DOHH2 (cell line): Measurements from ENCODE around the gene ADAM19.

Experiments used
- H3F3A ChIP-seq: fragments of 200-600 bp; sonication (generic), shearing (Covaris generic); 2 replicates; pipeline ENCODE4 v1.6.0; 2016; ENCODE audit warnings: antibody characterized with exemption, mild to moderate bottlenecking; ENCODE audit not compliant: control insufficient read depth, insufficient read depth
- H3K27ac ChIP-seq: fragments of 200-600 bp; sonication (generic); 2 replicates; pipeline ENCODE4 v1.5.1; 2014; ENCODE audit warnings: low read depth, mild to moderate bottlenecking, low read length, moderate library complexity
- H3K27me3 ChIP-seq: fragments of 200-600 bp; sonication (generic); 2 replicates; pipeline ENCODE4 v1.6.1; 2014; ENCODE audit warnings: mild to moderate bottlenecking, low read length, mixed read lengths; ENCODE audit not compliant: control insufficient read depth
- H3K36me3 ChIP-seq: fragments of 200-600 bp; sonication (generic); 2 replicates; pipeline ENCODE4 v1.6.1; 2014; ENCODE audit warnings: mild to moderate bottlenecking, low read length, moderate library complexity, mixed read lengths; ENCODE audit not compliant: control insufficient read depth
- H3K4me1 ChIP-seq: fragments of 200-600 bp; sonication (generic); 2 replicates; pipeline ENCODE4 v1.6.1; 2014; ENCODE audit warnings: mild to moderate bottlenecking, low read length, mixed read lengths; ENCODE audit not compliant: control insufficient read depth
- H3K4me2 ChIP-seq: fragments of 200-600 bp; sonication (generic); 2 replicates; pipeline ENCODE4 v1.6.0; 2014; ENCODE audit warnings: mild to moderate bottlenecking, low read length, moderate library complexity
- H3K4me3 ChIP-seq: fragments of 200-600 bp; sonication (generic); 2 replicates; pipeline ENCODE4 v1.5.1; 2014; ENCODE audit warnings: mild to moderate bottlenecking, low read length, mixed read lengths
- H3K79me2 ChIP-seq: fragments of 200-600 bp; sonication (generic); 2 replicates; pipeline ENCODE4 v1.6.1; 2014; ENCODE audit warnings: mild to moderate bottlenecking, low read length, mixed read lengths; ENCODE audit not compliant: control insufficient read depth
- H3K9me2 ChIP-seq: fragments of 200-600 bp; sonication (generic); replicated peaks from 2 replicates; pipeline ENCODE4 v1.6.1; 2014; ENCODE audit warnings: mild to moderate bottlenecking, low read length, mixed read lengths; ENCODE audit not compliant: control insufficient read depth
- H3K9me3 ChIP-seq: fragments of 200-600 bp; sonication (generic); 2 replicates; pipeline ENCODE4 v1.6.1; 2014; ENCODE audit warnings: antibody characterized with exemption, low read length, mixed read lengths; ENCODE audit not compliant: control insufficient read depth, insufficient read depth
- H4K20me1 ChIP-seq: fragments of 200-600 bp; sonication (generic); 2 replicates; pipeline ENCODE4 v1.6.0; 2014; ENCODE audit warnings: low read depth, mild to moderate bottlenecking, antibody characterized with exemption, low read length, moderate library complexity; ENCODE audit not compliant: control insufficient read depth, insufficient read depth
- EZH2phosphoT487 ChIP-seq: fragments of 200-600 bp; sonication (generic); IDR thresholded peaks from 2 replicates; pipeline ENCODE4 v1.6.1; 2017; ENCODE audit warnings: borderline replicate concordance, mild to moderate bottlenecking, antibody characterized with exemption, low read length, moderate library complexity, mixed read lengths
- TF ChIP-seq, protein P1 (sequence below): fragments of 200-600 bp; sonication (generic); IDR thresholded peaks from one replicate; pipeline ENCODE4 v1.5.1; 2014; ENCODE audit warnings: antibody characterized with exemption, mild to moderate bottlenecking, low read depth, low read length; ENCODE audit not compliant: poor library complexity, severe bottlenecking

Gene ADAM19

GRCh38 chr5:157486861-157487260 lies 88.7 kb downstream of the ADAM19 start:
- TF ChIP-seq, protein P1, sequence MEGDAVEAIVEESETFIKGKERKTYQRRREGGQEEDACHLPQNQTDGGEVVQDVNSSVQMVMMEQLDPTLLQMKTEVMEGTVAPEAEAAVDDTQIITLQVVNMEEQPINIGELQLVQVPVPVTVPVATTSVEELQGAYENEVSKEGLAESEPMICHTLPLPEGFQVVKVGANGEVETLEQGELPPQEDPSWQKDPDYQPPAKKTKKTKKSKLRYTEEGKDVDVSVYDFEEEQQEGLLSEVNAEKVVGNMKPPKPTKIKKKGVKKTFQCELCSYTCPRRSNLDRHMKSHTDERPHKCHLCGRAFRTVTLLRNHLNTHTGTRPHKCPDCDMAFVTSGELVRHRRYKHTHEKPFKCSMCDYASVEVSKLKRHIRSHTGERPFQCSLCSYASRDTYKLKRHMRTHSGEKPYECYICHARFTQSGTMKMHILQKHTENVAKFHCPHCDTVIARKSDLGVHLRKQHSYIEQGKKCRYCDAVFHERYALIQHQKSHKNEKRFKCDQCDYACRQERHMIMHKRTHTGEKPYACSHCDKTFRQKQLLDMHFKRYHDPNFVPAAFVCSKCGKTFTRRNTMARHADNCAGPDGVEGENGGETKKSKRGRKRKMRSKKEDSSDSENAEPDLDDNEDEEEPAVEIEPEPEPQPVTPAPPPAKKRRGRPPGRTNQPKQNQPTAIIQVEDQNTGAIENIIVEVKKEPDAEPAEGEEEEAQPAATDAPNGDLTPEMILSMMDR, result peak; percentile 6
- TF ChIP-seq EZH2phosphoT487, result no peak
- peaks cover 20% of the 10 kb centered on the region for H3F3A ChIP-seq
- H3K9me3 ChIP-seq, result no peaks in the 10 kb centered on the region
- H3K79me2 ChIP-seq, result peaks cover 16% of the 10 kb centered on the region
- peak overlapping the region; percentile 69 for H3K4me3 ChIP-seq
- no peaks in the 10 kb centered on the region for H4K20me1 ChIP-seq
- H3K27me3 ChIP-seq, result no peaks in the 10 kb centered on the region
- peaks cover 89% of the 10 kb centered on the region for H3K36me3 ChIP-seq
- H3K4me1 ChIP-seq, result peaks cover 87% of the 10 kb centered on the region
- H3K9me2 ChIP-seq, result no peaks in the 10 kb centered on the region
- H3K27ac ChIP-seq, result peak overlapping the region; percentile 99
- H3K4me2 ChIP-seq, result peak overlapping the region; percentile 94

DNA sequence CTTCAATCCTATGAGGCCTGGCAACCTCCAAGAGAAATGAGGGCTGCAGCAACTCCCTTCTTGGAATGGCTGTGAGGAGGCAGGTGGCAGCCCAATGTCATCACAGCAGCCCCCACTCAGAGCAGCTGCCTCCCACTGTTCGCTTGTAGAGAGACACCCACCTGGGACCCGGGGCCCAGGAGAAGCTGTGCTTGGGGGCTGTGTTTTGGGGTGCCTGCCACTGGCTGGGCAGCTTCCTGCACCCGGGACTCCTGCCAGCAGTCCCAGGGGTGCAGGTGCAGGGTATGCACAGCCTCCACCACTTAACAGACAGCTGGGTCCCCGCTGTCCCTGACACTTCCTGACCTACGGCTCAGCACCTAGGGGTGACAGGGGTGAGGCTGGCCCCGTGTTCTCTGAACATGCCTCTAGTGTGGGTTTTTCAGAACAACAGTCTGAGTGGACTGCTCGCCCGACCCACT lies 89.3 kb downstream of the ADAM19 start:
- Histone ChIP-seq H3K4me1 (peaks cover 87% of the 10 kb centered on the region), H3K4me3 (peak overlapping the region; percentile 69), H3K9me3 (no peaks in the 10 kb centered on the region), H3K9me2 (no peaks in the 10 kb centered on the region), H3K4me2 (peak overlapping the region; percentile 94), H3K27me3 (no peaks in the 10 kb centered on the region), H3K27ac (peak overlapping the region; percentile 99), H4K20me1 (no peaks in the 10 kb centered on the region), H3F3A (peaks cover 20% of the 10 kb centered on the region), H3K79me2 (peaks cover 16% of the 10 kb centered on the region), H3K36me3 (peaks cover 89% of the 10 kb centered on the region)
- TF ChIP-seq, protein P1, result no peak
- no peak for TF ChIP-seq EZH2phosphoT487

GRCh38 chr5:157485811-157486210 lies 89.8 kb downstream of the ADAM19 start:
- H3K4me2 ChIP-seq, result peak overlapping the region; percentile 94

More at GRCh38 chr5:157485811-157486210, 89.8 kb downstream of the ADAM19 start:
- H3K79me2 ChIP-seq, result peaks cover 16% of the 10 kb centered on the region
- peaks cover 20% of the 10 kb centered on the region for H3F3A ChIP-seq
- no peaks in the 10 kb centered on the region for H3K9me2 ChIP-seq
- peak overlapping the region; percentile 99 for H3K27ac ChIP-seq
- H3K9me3 ChIP-seq, result no peaks in the 10 kb centered on the region
- H3K4me1 ChIP-seq, result peaks cover 89% of the 10 kb centered on the region
- H3K27me3 ChIP-seq, result no peaks in the 10 kb centered on the region
- H4K20me1 ChIP-seq, result no peaks in the 10 kb centered on the region
- TF ChIP-seq EZH2phosphoT487, result no peak
- TF ChIP-seq, protein P1, result no peak
- peak overlapping the region; percentile 69 for H3K4me3 ChIP-seq
- peaks cover 89% of the 10 kb centered on the region for H3K36me3 ChIP-seq
